ENCODE data around the gene METRN. TPM values are rescaled to one million over a fixed set of nuclear protein-coding genes. Genes with fewer than 3 reads are reported as not detected.

Gene METRN
- total and polyA plus RNA-seq, 4 donors, result 10.9 to 67.3 (median 41.5) TPM

DNA sequence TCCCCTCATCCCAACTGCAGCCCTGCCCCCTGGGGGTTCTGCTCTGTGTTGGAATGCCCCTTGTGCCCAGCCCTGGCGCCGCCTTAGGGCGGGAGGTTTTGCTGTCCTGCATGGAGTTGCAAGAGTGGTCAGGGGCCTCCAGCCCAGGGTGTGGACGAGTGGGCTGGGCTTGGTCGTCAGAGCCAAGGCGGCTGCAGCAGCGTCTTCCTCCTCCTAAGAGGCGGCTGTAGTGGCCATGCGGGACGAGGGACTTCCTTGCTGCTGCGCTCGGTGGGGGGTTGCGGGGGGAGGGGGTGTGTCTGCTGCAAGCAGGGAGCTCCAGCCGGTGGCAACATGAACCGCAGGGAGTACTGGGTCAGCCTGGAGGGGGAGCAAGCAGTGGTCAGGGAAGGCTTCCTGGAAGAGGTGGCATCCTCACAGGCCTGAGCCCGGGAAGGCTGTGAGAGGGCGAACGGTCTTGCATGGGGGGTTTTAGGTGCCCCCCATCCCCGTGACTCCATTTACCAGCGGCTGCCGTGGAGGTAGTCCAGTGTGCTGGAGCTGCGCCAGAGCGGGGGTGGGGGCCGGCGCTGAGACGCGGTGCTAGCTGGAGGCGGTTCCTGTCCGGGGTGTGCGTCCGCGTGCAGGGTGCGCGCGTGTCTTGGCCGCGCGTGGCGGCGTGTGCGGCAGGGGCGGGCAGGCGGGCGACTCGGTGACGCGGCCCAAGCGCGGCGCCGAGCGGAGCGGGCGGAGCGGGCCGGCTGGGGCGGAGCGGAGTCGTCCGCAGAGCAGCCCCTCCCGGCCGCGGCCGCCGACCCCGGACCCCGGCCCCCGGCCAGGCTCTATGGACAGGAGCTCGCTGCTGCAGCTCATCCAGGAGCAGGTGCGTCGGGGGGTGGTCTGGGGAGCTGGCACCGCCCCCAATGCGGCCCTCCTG, 39.7 kb upstream of the METRN start, which contains the start of gene RHBDL1:
Gene RHBDL1 (plus strand): TSS at position 704 of the 916 bp plus-strand sequence. CDS start 120 bp downstream, at position 824.
- Histone ChIP-seq H3K9ac (ENCODE audit: insufficient read depth in 1 of 2, low read length in 2 of 2) (no peak within 1 kb of the TSS), H3K4me1 (ENCODE audit: control insufficient read depth in 5 of 5, insufficient read depth in 5 of 5, low read length in 5 of 5) (peaks cover 0 to 17% (median 11%) of the 10 kb centered on the region in 5 donors), H3K27me3 (ENCODE audit: control insufficient read depth in 3 of 3, insufficient read depth in 3 of 3, low read length in 2 of 3) (no peaks in the 10 kb centered on the region), H3K36me3 (ENCODE audit: control insufficient read depth in 4 of 4, insufficient read depth in 4 of 4, low read length in 4 of 4) (peaks cover 2 to 37% (median 17%) of the 10 kb centered on the region in 4 donors), H3K9me3 (ENCODE audit: control insufficient read depth in 4 of 4, insufficient read depth in 3 of 4, low read length in 3 of 4) (peaks cover 0 to 4% (median 0%) of the 10 kb centered on the region in 4 donors), H3K4me3 (no peak within 1 kb of the TSS), H3K27ac (ENCODE audit: low read depth in 1 of 2, low read length in 1 of 2) (no peak within 1 kb of the TSS)
- ATAC-seq (ENCODE audit: insufficient read depth, low FRiP score), result no peak
- peak in 1 of 3 donors; percentile 49 for DNase-seq
- TF ChIP-seq, protein P1, sequence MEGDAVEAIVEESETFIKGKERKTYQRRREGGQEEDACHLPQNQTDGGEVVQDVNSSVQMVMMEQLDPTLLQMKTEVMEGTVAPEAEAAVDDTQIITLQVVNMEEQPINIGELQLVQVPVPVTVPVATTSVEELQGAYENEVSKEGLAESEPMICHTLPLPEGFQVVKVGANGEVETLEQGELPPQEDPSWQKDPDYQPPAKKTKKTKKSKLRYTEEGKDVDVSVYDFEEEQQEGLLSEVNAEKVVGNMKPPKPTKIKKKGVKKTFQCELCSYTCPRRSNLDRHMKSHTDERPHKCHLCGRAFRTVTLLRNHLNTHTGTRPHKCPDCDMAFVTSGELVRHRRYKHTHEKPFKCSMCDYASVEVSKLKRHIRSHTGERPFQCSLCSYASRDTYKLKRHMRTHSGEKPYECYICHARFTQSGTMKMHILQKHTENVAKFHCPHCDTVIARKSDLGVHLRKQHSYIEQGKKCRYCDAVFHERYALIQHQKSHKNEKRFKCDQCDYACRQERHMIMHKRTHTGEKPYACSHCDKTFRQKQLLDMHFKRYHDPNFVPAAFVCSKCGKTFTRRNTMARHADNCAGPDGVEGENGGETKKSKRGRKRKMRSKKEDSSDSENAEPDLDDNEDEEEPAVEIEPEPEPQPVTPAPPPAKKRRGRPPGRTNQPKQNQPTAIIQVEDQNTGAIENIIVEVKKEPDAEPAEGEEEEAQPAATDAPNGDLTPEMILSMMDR (IDR thresholded peaks at IDR 0.05; ENCODE audit: control extremely low read depth, extremely low read depth), result no peak
- 5 to 6% methylated on average over 66 to 73 of the region's 73 CpGs for WGBS, 2 donors

DNA sequence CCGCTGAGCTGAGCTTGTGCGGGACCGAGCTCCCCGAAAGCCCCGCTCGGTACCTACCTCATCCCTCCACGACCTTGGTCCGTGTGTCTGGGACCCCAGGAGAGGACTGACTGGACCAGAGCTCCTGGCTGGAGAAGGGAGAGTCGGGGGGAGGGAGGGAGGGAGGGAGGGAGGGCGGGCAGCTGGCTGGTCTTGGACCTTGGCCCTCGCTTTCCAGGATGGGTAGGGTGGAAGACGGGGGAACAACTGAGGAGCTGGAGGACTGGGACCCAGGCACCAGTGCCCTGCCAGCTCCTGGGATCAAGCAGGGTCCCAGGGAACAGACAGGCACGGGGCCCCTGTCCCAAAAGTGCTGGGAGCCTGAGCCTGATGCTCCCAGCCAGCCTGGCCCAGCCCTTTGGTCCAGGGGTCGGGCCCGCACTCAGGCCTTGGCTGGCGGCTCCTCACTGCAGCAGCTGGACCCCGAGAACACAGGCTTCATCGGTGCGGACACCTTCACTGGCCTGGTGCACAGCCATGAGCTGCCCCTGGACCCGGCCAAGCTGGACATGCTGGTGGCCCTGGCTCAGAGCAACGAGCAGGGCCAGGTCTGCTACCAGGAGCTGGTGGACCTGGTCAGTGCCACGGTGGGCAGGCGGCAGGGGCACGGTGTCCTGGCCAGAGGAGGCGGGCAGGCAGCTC, 38.9 kb upstream of the METRN start:
- no peak for DNase-seq
- TF ChIP-seq, protein P1 (IDR thresholded peaks at IDR 0.05; ENCODE audit: control extremely low read depth, extremely low read depth), result no peak
- Histone ChIP-seq H3K27ac (ENCODE audit: low read depth in 1 of 2, low read length in 1 of 2) (no peak overlapping the region), H3K9ac (ENCODE audit: insufficient read depth in 1 of 2, low read length in 2 of 2) (no peak overlapping the region), H3K36me3 (ENCODE audit: control insufficient read depth in 4 of 4, insufficient read depth in 4 of 4, low read length in 4 of 4) (peaks cover 2 to 29% (median 13%) of the 10 kb centered on the region in 4 donors), H3K4me1 (ENCODE audit: control insufficient read depth in 5 of 5, insufficient read depth in 5 of 5, low read length in 5 of 5) (peaks cover 0 to 18% (median 11%) of the 10 kb centered on the region in 5 donors), H3K27me3 (ENCODE audit: control insufficient read depth in 3 of 3, insufficient read depth in 3 of 3, low read length in 2 of 3) (no peaks in the 10 kb centered on the region), H3K9me3 (ENCODE audit: control insufficient read depth in 4 of 4, insufficient read depth in 3 of 4, low read length in 3 of 4) (peaks cover 0 to 4% (median 0%) of the 10 kb centered on the region in 4 donors), H3K4me3 (no peak overlapping the region)
- WGBS, 2 donors, result 51 to 56% methylated on average over 19 to 25 of the region's 25 CpGs
- ATAC-seq (ENCODE audit: insufficient read depth, low FRiP score), result no peak

DNA sequence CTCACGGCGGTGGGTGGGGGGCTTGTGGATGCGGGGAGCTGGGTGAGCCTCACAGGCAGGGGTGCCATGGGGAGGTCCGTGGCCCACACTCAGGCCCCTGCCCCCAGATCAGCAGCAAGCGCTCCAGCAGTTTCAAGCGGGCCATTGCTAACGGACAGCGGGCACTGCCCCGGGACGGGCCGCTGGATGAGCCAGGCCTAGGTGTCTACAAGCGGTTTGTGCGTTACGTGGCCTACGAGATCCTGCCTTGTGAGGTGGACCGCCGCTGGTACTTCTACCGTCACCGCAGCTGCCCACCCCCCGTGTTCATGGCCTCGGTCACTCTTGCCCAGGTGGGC, 38.4 kb upstream of the METRN start:
- peaks cover 2 to 23% (median 13%) of the 10 kb centered on the region in 5 donors for H3K4me1 ChIP-seq (ENCODE audit: control insufficient read depth in 5 of 5, insufficient read depth in 5 of 5, low read length in 5 of 5)
- DNase-seq, result no peak
- no peaks in the 10 kb centered on the region for H3K27me3 ChIP-seq (ENCODE audit: control insufficient read depth in 3 of 3, insufficient read depth in 3 of 3, low read length in 2 of 3)
- ATAC-seq (ENCODE audit: insufficient read depth, low FRiP score), result no peak
- TF ChIP-seq, protein P1 (IDR thresholded peaks at IDR 0.05; ENCODE audit: control extremely low read depth, extremely low read depth), result no peak
- H3K9ac ChIP-seq (ENCODE audit: insufficient read depth in 1 of 2, low read length in 2 of 2), result no peak overlapping the region
- H3K27ac ChIP-seq (ENCODE audit: low read depth in 1 of 2, low read length in 1 of 2), result no peak overlapping the region
- H3K9me3 ChIP-seq (ENCODE audit: control insufficient read depth in 4 of 4, insufficient read depth in 3 of 4, low read length in 3 of 4), result peaks cover 0 to 4% (median 0%) of the 10 kb centered on the region in 4 donors
- no peak overlapping the region for H3K4me3 ChIP-seq
- peaks cover 1 to 24% (median 12%) of the 10 kb centered on the region in 4 donors for H3K36me3 ChIP-seq (ENCODE audit: control insufficient read depth in 4 of 4, insufficient read depth in 4 of 4, low read length in 4 of 4)
- WGBS, 2 donors, result 82 to 87% methylated on average over 20 to 21 of the region's 21 CpGs

All from lung (tissue), 12 donors.